Endothelial cell of umbilical vein (primary cell): ENCODE results near the gene GPR32. TPM values are rescaled to one million over a fixed set of nuclear protein-coding genes. Genes with fewer than 3 reads are reported as not detected.

Experiments
- BruUV-seq: library from RNA; stranded (reverse); fragments of 400-500 nt; replicated peaks from 2 replicates; lab custom pipeline; 2021; lab: Mats Ljungman, UMichigan
- CTCF ChIA-PET: fragments of 300-600, 350-600 bp; sonication (Branson Sonifier 250); formaldehyde crosslinking; loops from one replicate; lab custom pipeline; 2021; ENCODE audit warnings: antibody characterized with exemption, inconsistent platforms; lab: Charles Lee
- POLR2A ChIA-PET: fragments of 300-600, 350-600 bp; sonication (Branson Sonifier 250); formaldehyde crosslinking; loops from one replicate; lab custom pipeline; 2021; ENCODE audit warnings: antibody characterized with exemption, inconsistent platforms; lab: Charles Lee
- DNase-seq: peaks from one replicate; pipeline ENCODE4 v3.0.0-alpha.2; 2011; ENCODE audit warnings: low read depth, low spot score
- FAIRE-seq: peaks from 2 replicates; lab custom pipeline; 2011; peaks lifted over from hg19 to GRCh38; lab: Jason Lieb, UNC
- H2AFZ ChIP-seq: 2 replicates; pipeline ENCODE4 v1.6.0; 2012; ENCODE audit warnings: low read depth, low read length, control low read depth, inconsistent platforms
- H3K27ac ChIP-seq: 2 replicates; pipeline ENCODE4 v1.5.1; 2011; ENCODE audit warnings: low read depth, mild to moderate bottlenecking, control low read depth, low read length, moderate library complexity; ENCODE audit not compliant: insufficient read depth
- H3K27me3 ChIP-seq, 2 experiments: 2 replicates each; pipeline versions ENCODE4 v1.6.0 to v1.6.1; 2011; ENCODE audit warnings: low read length in 2 of 2, mixed read lengths in 1 of 2; ENCODE audit not compliant: control insufficient read depth in 2 of 2, insufficient read depth in 2 of 2
- H3K36me3 ChIP-seq, 2 experiments: 2 replicates in 1 of 2; 3 replicates in 1 of 2; pipeline ENCODE4 v1.5.1; 2011; ENCODE audit warnings: low read length in 2 of 2, mild to moderate bottlenecking in 1 of 2, moderate library complexity in 1 of 2; ENCODE audit not compliant: control insufficient read depth in 2 of 2, insufficient read depth in 2 of 2; ENCODE audit errors: extremely low read depth in 1 of 2
- H3K4me1 ChIP-seq: 3 replicates; pipeline ENCODE4 v1.5.1; 2011; ENCODE audit warnings: mild to moderate bottlenecking, low read length; ENCODE audit not compliant: control insufficient read depth, insufficient read depth; ENCODE audit errors: extremely low read depth
- H3K4me2 ChIP-seq: 2 replicates; pipeline ENCODE4 v1.6.1; 2011; ENCODE audit warnings: low read length, control low read depth, mixed read lengths; ENCODE audit not compliant: insufficient read depth
- H3K4me3 ChIP-seq, 3 experiments: fragments of 200-600 bp in 1 of 3; sonication (generic), shearing (Covaris generic) in 1 of 3; replicated peaks in 1 of 3; 2 replicates each; pipeline ENCODE4 v1.5.1; 2011 to 2016; ENCODE audit warnings: control low read depth in 3 of 3, low read length in 3 of 3, mild to moderate bottlenecking in 2 of 3, inconsistent platforms in 1 of 3, low read depth in 1 of 3, moderate library complexity in 1 of 3; ENCODE audit not compliant: insufficient read depth in 1 of 3
- H3K79me2 ChIP-seq: 2 replicates; pipeline ENCODE4 v1.6.0; 2012; ENCODE audit warnings: low read length, inconsistent platforms; ENCODE audit not compliant: control insufficient read depth, insufficient read depth
- H3K9ac ChIP-seq: replicated peaks from 2 replicates; pipeline ENCODE3; 2011; ENCODE audit warnings: low read length, control low read depth; ENCODE audit not compliant: insufficient read depth; ENCODE audit errors: extremely low read depth
- H3K9me1 ChIP-seq: replicated peaks from 3 replicates; pipeline ENCODE4 v1.6.0; 2011; ENCODE audit warnings: mild to moderate bottlenecking, low read length; ENCODE audit not compliant: control insufficient read depth, insufficient read depth; ENCODE audit errors: extremely low read depth
- H3K9me3 ChIP-seq: replicated peaks from 2 replicates; pipeline ENCODE4 v1.5.1; 2012; ENCODE audit warnings: low read length, inconsistent platforms; ENCODE audit not compliant: control insufficient read depth, insufficient read depth
- H4K20me1 ChIP-seq: replicated peaks from 2 replicates; pipeline ENCODE3; 2011; ENCODE audit warnings: mild to moderate bottlenecking, low read length; ENCODE audit not compliant: control insufficient read depth, insufficient read depth; ENCODE audit errors: extremely low read depth
- EZH2 ChIP-seq: IDR thresholded peaks from 2 replicates; pipeline ENCODE4 v1.6.1; 2012; ENCODE audit warnings: borderline replicate concordance, low read depth, mild to moderate bottlenecking, moderate library complexity, low read length, inconsistent platforms; ENCODE audit not compliant: severe bottlenecking
- FOS ChIP-seq: IDR thresholded peaks from 2 replicates; pipeline ENCODE4 v1.6.1; 2011; ENCODE audit warnings: mild to moderate bottlenecking, low read length, moderate library complexity, borderline replicate concordance; ENCODE audit not compliant: insufficient read depth
- GATA2 ChIP-seq: IDR thresholded peaks from 2 replicates; pipeline ENCODE4 v1.7.0; 2011; ENCODE audit warnings: low read depth, mild to moderate bottlenecking, moderate library complexity, mixed read lengths, low read length; ENCODE audit not compliant: insufficient read length, insufficient read depth
- JUN ChIP-seq: IDR thresholded peaks from 2 replicates; pipeline ENCODE4 v1.6.1; 2011; ENCODE audit warnings: borderline replicate concordance, low read depth; ENCODE audit not compliant: insufficient read length, insufficient read depth
- MYC ChIP-seq: IDR thresholded peaks from one replicate; pipeline ENCODE4 v1.6.1; 2011; ENCODE audit warnings: mild to moderate bottlenecking, low read depth, low read length
- POLR2A ChIP-seq: IDR thresholded peaks from 2 replicates; pipeline ENCODE4 v1.6.1; 2012; ENCODE audit warnings: low read depth, mild to moderate bottlenecking, control low read depth, low read length
- POLR2AphosphoS5 ChIP-seq: IDR thresholded peaks from 2 replicates; pipeline ENCODE4 v1.6.1; 2012; ENCODE audit warnings: low read depth, mild to moderate bottlenecking, control low read depth, low read length, moderate library complexity; ENCODE audit not compliant: insufficient read depth
- dilution Hi-C: fragments of 300-500 bp; cut with MboI; formaldehyde crosslinking; loops from one replicate; pipeline ENCODE4 v1.15.0; 2019; ENCODE audit warnings: low sequenced_read_pairs; ENCODE audit not compliant: extremely low pct_ligation_motif_present
- intact Hi-C: fragments of 100-400 bp; cut with micrococcal nuclease; formaldehyde crosslinking; loops from one replicate; pipeline ENCODE4 v1.10.0; 2022
- polyA plus RNA-seq, 4 experiments: library from polyadenylated mRNA; depleted of rRNA in 3 of 4; stranded (reverse) in 3 of 4; unstranded in 1 of 4; fragments of >200 nt; gene quantifications; 2 replicates each; pipeline versions ENCODE4 v1.2.1 to v1.2.3, GENCODE V29; 2011 to 2012; ENCODE audit warnings: missing spikeins in 1 of 4
- total RNA-seq: library from RNA; stranded (reverse); gene quantifications from 2 replicates; pipeline ENCODE4 v1.2.3, GENCODE V29; 2021
- TF ChIP-seq, protein P1 (sequence below), 2 donors: IDR thresholded peaks; 1 replicate in 1 of 2; 2 replicates in 1 of 2; pipeline ENCODE4 v1.5.1; 2011; ENCODE audit warnings: low read length in 2 of 2, mild to moderate bottlenecking in 2 of 2, moderate library complexity in 2 of 2, control low read depth in 1 of 2, inconsistent platforms in 1 of 2, low read depth in 1 of 2; ENCODE audit not compliant: insufficient read depth in 1 of 2; ENCODE audit errors: extremely low read depth in 1 of 2
- TF ChIP-seq, protein P2 (sequence below): IDR thresholded peaks from 2 replicates; pipeline ENCODE4 v1.6.1; 2011; ENCODE audit not compliant: insufficient read depth, insufficient read length

Gene GPR32
- total and polyA plus RNA-seq, 2 donors (not counting 3 experiments of a cell fraction or from before 2014, with no cell fraction given): not detected

DNA sequence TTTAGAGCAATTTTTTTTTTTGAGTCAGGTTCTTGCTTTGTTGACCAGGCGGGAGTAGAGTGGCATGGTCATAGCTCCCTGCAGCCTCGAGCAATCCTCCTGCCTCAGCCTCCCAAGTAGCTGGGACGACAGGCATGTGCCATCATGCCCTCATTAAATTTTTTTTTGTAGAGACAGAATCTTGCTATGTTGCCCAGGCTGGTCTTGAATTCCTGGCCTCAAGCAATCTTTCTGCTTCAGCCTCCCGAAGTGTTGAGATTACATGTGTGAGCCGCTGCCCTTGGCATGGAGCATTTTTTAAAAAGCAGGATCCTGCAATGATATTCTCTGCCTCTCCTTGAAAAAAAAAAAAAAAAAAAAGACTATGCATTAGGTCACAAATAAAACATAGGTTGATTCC is 5.9 kb downstream of the GPR32 start:
- Histone ChIP-seq H3K4me3 (no peak overlapping the region), H3K4me2 (no peak overlapping the region), H3K4me1 (no peaks in the 10 kb centered on the region), H3K79me2 (no peaks in the 10 kb centered on the region), H2AFZ (no peak overlapping the region), H3K9me3 (no peaks in the 10 kb centered on the region), H3K27ac (no peak overlapping the region), H3K36me3 (no peaks in the 10 kb centered on the region), H3K27me3 (peaks cover 26 to 29% of the 10 kb centered on the region in 2 experiments), H3K9ac (no peak overlapping the region), H3K9me1 (no peaks in the 10 kb centered on the region), H4K20me1 (no peaks in the 10 kb centered on the region)
- intact Hi-C loops (no loop called here), dilution Hi-C loops (no loop called here)
- TF ChIP-seq JUN (no peak), POLR2AphosphoS5 (no peak), EZH2 (no peak), GATA2 (no peak), POLR2A (no peak), FOS (no peak), MYC (no peak)
- TF ChIP-seq, protein P1, sequence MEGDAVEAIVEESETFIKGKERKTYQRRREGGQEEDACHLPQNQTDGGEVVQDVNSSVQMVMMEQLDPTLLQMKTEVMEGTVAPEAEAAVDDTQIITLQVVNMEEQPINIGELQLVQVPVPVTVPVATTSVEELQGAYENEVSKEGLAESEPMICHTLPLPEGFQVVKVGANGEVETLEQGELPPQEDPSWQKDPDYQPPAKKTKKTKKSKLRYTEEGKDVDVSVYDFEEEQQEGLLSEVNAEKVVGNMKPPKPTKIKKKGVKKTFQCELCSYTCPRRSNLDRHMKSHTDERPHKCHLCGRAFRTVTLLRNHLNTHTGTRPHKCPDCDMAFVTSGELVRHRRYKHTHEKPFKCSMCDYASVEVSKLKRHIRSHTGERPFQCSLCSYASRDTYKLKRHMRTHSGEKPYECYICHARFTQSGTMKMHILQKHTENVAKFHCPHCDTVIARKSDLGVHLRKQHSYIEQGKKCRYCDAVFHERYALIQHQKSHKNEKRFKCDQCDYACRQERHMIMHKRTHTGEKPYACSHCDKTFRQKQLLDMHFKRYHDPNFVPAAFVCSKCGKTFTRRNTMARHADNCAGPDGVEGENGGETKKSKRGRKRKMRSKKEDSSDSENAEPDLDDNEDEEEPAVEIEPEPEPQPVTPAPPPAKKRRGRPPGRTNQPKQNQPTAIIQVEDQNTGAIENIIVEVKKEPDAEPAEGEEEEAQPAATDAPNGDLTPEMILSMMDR (IDR thresholded peaks at IDR 0.05; ENCODE audit: extremely low read depth in 1 of 2, insufficient read depth in 1 of 2, low read depth in 1 of 2, low read length in 2 of 2): no peak
- TF ChIP-seq, protein P2, sequence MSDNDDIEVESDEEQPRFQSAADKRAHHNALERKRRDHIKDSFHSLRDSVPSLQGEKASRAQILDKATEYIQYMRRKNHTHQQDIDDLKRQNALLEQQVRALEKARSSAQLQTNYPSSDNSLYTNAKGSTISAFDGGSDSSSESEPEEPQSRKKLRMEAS: no peak
- DNase-seq (no peak), FAIRE-seq (no peak)
- ChIA-PET POLR2A (no interaction called here), CTCF (interaction anchor here (1.0 kb wide), 1 partner anchor 220 kb away, joined by 3 read pairs; no protein-coding TSS in a partner anchor)
- no TSS peak for BruUV-seq
